ENCODE measurements around the gene GSDME. TPM values are rescaled to one million over a fixed set of nuclear protein-coding genes. Genes with fewer than 3 reads are reported as not detected.

Gene GSDME
- total RNA-seq, 4 donors from 2014 or later: 0.42 to 9.2 (median 2.1) TPM

- TF ChIP-seq CTCF (IDR thresholded peaks at IDR 0.05): no peak
- TF ChIP-seq POLR2A (IDR thresholded peaks at IDR 0.05): no peak
- no peak for DNase-seq (ENCODE audit: low spot score in 2 of 2)
- intact Hi-C loops (cut with DNase I; ENCODE audit: low total_unique reads): no loop called here
- no peak overlapping the region for H3K4me3 ChIP-seq (ENCODE audit: low read depth, poor library complexity, severe bottlenecking)
These were observed 99.3 kb downstream of the GSDME start for GRCh38 chr7:24657980-24658379.

GRCh38 chr7:24656608-24657007, 100.7 kb downstream of the GSDME start:
- 92 to 95% methylated on average over 6 of the region's 6 CpGs for WGBS, 2 donors
- TF ChIP-seq CTCF (IDR thresholded peaks at IDR 0.05) (no peak), POLR2A (IDR thresholded peaks at IDR 0.05) (no peak)
- intact Hi-C loops (cut with DNase I; ENCODE audit: low total_unique reads): no loop called here
- no peak for DNase-seq (ENCODE audit: low spot score in 2 of 2)
- H3K4me3 ChIP-seq (ENCODE audit: low read depth, poor library complexity, severe bottlenecking): no peak overlapping the region

- WGBS, 2 donors: 52 to 73% methylated on average over 1 of the region's 1 CpG
- H3K4me3 ChIP-seq (ENCODE audit: low read depth, poor library complexity, severe bottlenecking): no peak overlapping the region
- TF ChIP-seq CTCF (IDR thresholded peaks at IDR 0.05) (no peak), POLR2A (IDR thresholded peaks at IDR 0.05) (no peak)
- intact Hi-C loops (cut with DNase I; ENCODE audit: low total_unique reads): no loop called here
- no peak for DNase-seq (ENCODE audit: low spot score in 2 of 2)
These were observed 103.0 kb downstream of the GSDME start for GRCh38 chr7:24654305-24654704.

GRCh38 chr7:24653316-24654085, 103.8 kb downstream of the GSDME start:
- 41% methylated on average over 4 of the region's 4 CpGs for WGBS, 2 donors
- H3K4me3 ChIP-seq (ENCODE audit: low read depth, poor library complexity, severe bottlenecking): no peak overlapping the region
- no peak for DNase-seq (ENCODE audit: low spot score in 2 of 2)
- TF ChIP-seq CTCF (IDR thresholded peaks at IDR 0.05): no peak
- TF ChIP-seq POLR2A (IDR thresholded peaks at IDR 0.05): no peak
- intact Hi-C loops (cut with DNase I; ENCODE audit: low total_unique reads): no loop called here

GRCh38 chr7:24652251-24652939, 104.9 kb downstream of the GSDME start:
- no peak for DNase-seq (ENCODE audit: low spot score in 2 of 2)
- WGBS, 2 donors: 55 to 62% methylated on average over 5 of the region's 5 CpGs
- TF ChIP-seq POLR2A (IDR thresholded peaks at IDR 0.05) (no peak), CTCF (IDR thresholded peaks at IDR 0.05) (no peak)
- intact Hi-C loops (cut with DNase I; ENCODE audit: low total_unique reads): no loop called here
- H3K4me3 ChIP-seq (ENCODE audit: low read depth, poor library complexity, severe bottlenecking): no peak overlapping the region

Other genes with a start within 250 kb of the GSDME start
- 1 to 10 TPM; 2.7 to 8.5 (median 6.6) TPM for gene PALS2, start 184.0 kb downstream of the GSDME start, total RNA-seq
- gene OSBPL3, start 222.7 kb upstream of the GSDME start, total RNA-seq: 10 to 100 TPM; 21.9 to 40.3 (median 23.7) TPM

All from lower leg skin (tissue), 4 donors.